Measurements from ENCODE around the gene SLC48A1.

GRCh38 chr12:47774663-47775062 is 1.6 kb downstream of the SLC48A1 start:
- TF ChIP-seq POLR2A (IDR thresholded peaks at IDR 0.05): no peak
- no peak for TF ChIP-seq CTCF (IDR thresholded peaks at IDR 0.05)
